NCI-H345 treated with DMSO at 0.1 percent for 48 hours (cell line): ENCODE measurements around the gene RPS6KA2.
"Not testable (repeated sequence)": the region's sequence is repeated elsewhere in the genome, so short reads cannot be mapped to it uniquely, and the experiment has no call there.

Source experiments
- DNase-seq: peaks from one replicate; lab custom pipeline; 2025; ENCODE audit not compliant: unreplicated experiment; lab: John Stamatoyannopoulos, UW

RPS6KA2 gene

GRCh38 chr6:166386111-166386510 lies 240.9 kb downstream of the RPS6KA2 start:
- DNase-seq = no peak

- DNase-seq = not testable (repeated sequence)
Observed at GRCh38 chr6:166383802-166384363, 243.2 kb downstream of the RPS6KA2 start.

GRCh38 chr6:166382933-166383801 lies 243.9 kb downstream of the RPS6KA2 start, which contains the start of gene MPC1:
Gene MPC1 (minus strand): TSS chr6:166382940. CDS start chr6:166382876, 64 bp downstream.
- peak; percentile 89 for DNase-seq

GRCh38 chr6:166382500-166382932 lies 244.5 kb downstream of the RPS6KA2 start:
- DNase-seq = no peak

- peak; percentile 62 for DNase-seq
Observed at GRCh38 chr6:166381733-166382499, 245.1 kb downstream of the RPS6KA2 start.

- no peak for DNase-seq
Observed at GRCh38 chr6:166381381-166381732, 245.7 kb downstream of the RPS6KA2 start.

- DNase-seq = no peak
Observed at GRCh38 chr6:166379800-166380199, 247.3 kb downstream of the RPS6KA2 start.

- no peak for DNase-seq
Observed at GRCh38 chr6:166379103-166379586, 247.9 kb downstream of the RPS6KA2 start.

GRCh38 chr6:166377721-166378120 lies 249.3 kb downstream of the RPS6KA2 start:
- DNase-seq = no peak

GRCh38 chr6:166375013-166375412 lies 252.0 kb downstream of the RPS6KA2 start:
- no peak for DNase-seq

- no peak for DNase-seq
Observed at GRCh38 chr6:166370489-166370888, 256.6 kb downstream of the RPS6KA2 start.

GRCh38 chr6:166369782-166370181 lies 257.3 kb downstream of the RPS6KA2 start:
- DNase-seq = no peak

- DNase-seq = no peak
Observed at GRCh38 chr6:166366921-166367320, 260.1 kb downstream of the RPS6KA2 start.

- no peak for DNase-seq
Observed at GRCh38 chr6:166365806-166366205, 261.2 kb downstream of the RPS6KA2 start.

GRCh38 chr6:166365221-166365620 lies 261.8 kb downstream of the RPS6KA2 start:
- DNase-seq = no peak

- DNase-seq = no peak
Observed at GRCh38 chr6:166364456-166364855, 262.6 kb downstream of the RPS6KA2 start.

- not testable (repeated sequence) for DNase-seq
Observed at GRCh38 chr6:166362427-166362826, 264.6 kb downstream of the RPS6KA2 start.

GRCh38 chr6:166361077-166361429 lies 266.0 kb downstream of the RPS6KA2 start:
- DNase-seq = no peak

- no peak for DNase-seq
Observed at GRCh38 chr6:166360243-166361076, 266.6 kb downstream of the RPS6KA2 start.
